Measurements from ENCODE around the gene RAB37.

RAB37 gene

GRCh38 chr17:74739227-74739831 is 2.3 kb downstream of the RAB37 start:
- H3K4me3 ChIP-seq (ENCODE audit: low read length) = no peak overlapping the region
- 92% methylated on average over 12 of the region's 12 CpGs for WGBS

GRCh38 chr17:74740173-74740572 is 3.1 kb downstream of the RAB37 start:
- peaks cover 17% of the 10 kb centered on the region; the same call in 1 of the 2 replicates for H3K4me1 ChIP-seq (ENCODE audit: insufficient read depth, low read length)
- 97% methylated on average over 6 of the region's 6 CpGs for WGBS
- H3K27ac ChIP-seq (ENCODE audit: low read depth, low read length) = no peak overlapping the region

More at GRCh38 chr17:74739227-74739831, 2.3 kb downstream of the RAB37 start:
- H3K9ac ChIP-seq (ENCODE audit: low read depth, low read length) = no peak overlapping the region
- peaks cover 32% of the 10 kb centered on the region for H3K27me3 ChIP-seq (ENCODE audit: insufficient read depth, low read length)
- H3K9me3 ChIP-seq (ENCODE audit: insufficient read depth, low read depth, low read length) = no peaks in the 10 kb centered on the region
- H3K27ac ChIP-seq (ENCODE audit: low read depth, low read length) = no peak overlapping the region
- H3K4me1 ChIP-seq (ENCODE audit: insufficient read depth, low read length) = peaks cover 13% of the 10 kb centered on the region; the same call in 1 of the 2 replicates
- H3K36me3 ChIP-seq (ENCODE audit: insufficient read depth, low read length) = no peaks in the 10 kb centered on the region

GRCh38 chr17:74740641-74741387 is 3.8 kb downstream of the RAB37 start:
- no peak overlapping the region for H3K27ac ChIP-seq (ENCODE audit: low read depth, low read length)
- H3K4me1 ChIP-seq (ENCODE audit: insufficient read depth, low read length) = peaks cover 23% of the 10 kb centered on the region
- H3K9ac ChIP-seq (ENCODE audit: low read depth, low read length) = no peak overlapping the region

More at GRCh38 chr17:74740173-74740572, 3.1 kb downstream of the RAB37 start:
- H3K9ac ChIP-seq (ENCODE audit: low read depth, low read length) = no peak overlapping the region
- no peaks in the 10 kb centered on the region for H3K9me3 ChIP-seq (ENCODE audit: insufficient read depth, low read depth, low read length)
- H3K4me3 ChIP-seq (ENCODE audit: low read length) = no peak overlapping the region
- H3K27me3 ChIP-seq (ENCODE audit: insufficient read depth, low read length) = peaks cover 30% of the 10 kb centered on the region
- no peaks in the 10 kb centered on the region for H3K36me3 ChIP-seq (ENCODE audit: insufficient read depth, low read length)

GRCh38 chr17:74742153-74742515 is 5.1 kb downstream of the RAB37 start:
- H3K27me3 ChIP-seq (ENCODE audit: insufficient read depth, low read length) = peaks cover 11% of the 10 kb centered on the region
- no peaks in the 10 kb centered on the region for H3K9me3 ChIP-seq (ENCODE audit: insufficient read depth, low read depth, low read length)
- no peak overlapping the region for H3K9ac ChIP-seq (ENCODE audit: low read depth, low read length)
- no peaks in the 10 kb centered on the region for H3K36me3 ChIP-seq (ENCODE audit: insufficient read depth, low read length)
- H3K4me3 ChIP-seq (ENCODE audit: low read length) = no peak overlapping the region
- no peak overlapping the region for H3K27ac ChIP-seq (ENCODE audit: low read depth, low read length)
- WGBS = 15% methylated on average over 2 of the region's 4 CpGs
- peaks cover 37% of the 10 kb centered on the region for H3K4me1 ChIP-seq (ENCODE audit: insufficient read depth, low read length)

More at GRCh38 chr17:74740641-74741387, 3.8 kb downstream of the RAB37 start:
- 94% methylated on average over 17 of the region's 17 CpGs for WGBS
- Histone ChIP-seq H3K4me3 (ENCODE audit: low read length) (no peak overlapping the region), H3K9me3 (ENCODE audit: insufficient read depth, low read depth, low read length) (no peaks in the 10 kb centered on the region), H3K27me3 (ENCODE audit: insufficient read depth, low read length) (peaks cover 23% of the 10 kb centered on the region), H3K36me3 (ENCODE audit: insufficient read depth, low read length) (no peaks in the 10 kb centered on the region)

GRCh38 chr17:74742978-74743545 is 6.0 kb downstream of the RAB37 start:
- Histone ChIP-seq H3K36me3 (ENCODE audit: insufficient read depth, low read length) (no peaks in the 10 kb centered on the region), H3K4me1 (ENCODE audit: insufficient read depth, low read length) (peaks cover 40% of the 10 kb centered on the region), H3K27me3 (ENCODE audit: insufficient read depth, low read length) (peaks cover 3% of the 10 kb centered on the region; the same call in 1 of the 2 replicates), H3K4me3 (ENCODE audit: low read length) (no peak overlapping the region), H3K27ac (ENCODE audit: low read depth, low read length) (no peak overlapping the region), H3K9me3 (ENCODE audit: insufficient read depth, low read depth, low read length) (no peaks in the 10 kb centered on the region), H3K9ac (ENCODE audit: low read depth, low read length) (no peak overlapping the region)
- WGBS = 91% methylated on average over 9 of the region's 9 CpGs

GRCh38 chr17:74743755-74744154 is 6.7 kb downstream of the RAB37 start:
- no peak overlapping the region for H3K27ac ChIP-seq (ENCODE audit: low read depth, low read length)
- H3K4me3 ChIP-seq (ENCODE audit: low read length) = no peak overlapping the region
- peaks cover 36% of the 10 kb centered on the region for H3K4me1 ChIP-seq (ENCODE audit: insufficient read depth, low read length)
- no peak overlapping the region for H3K9ac ChIP-seq (ENCODE audit: low read depth, low read length)
- H3K27me3 ChIP-seq (ENCODE audit: insufficient read depth, low read length) = no peaks in the 10 kb centered on the region
- H3K36me3 ChIP-seq (ENCODE audit: insufficient read depth, low read length) = no peaks in the 10 kb centered on the region
- H3K9me3 ChIP-seq (ENCODE audit: insufficient read depth, low read depth, low read length) = no peaks in the 10 kb centered on the region
- WGBS = 72% methylated on average over 2 of the region's 2 CpGs

GRCh38 chr17:74744349-74744713 is 7.3 kb downstream of the RAB37 start:
- H3K27ac ChIP-seq (ENCODE audit: low read depth, low read length) = no peak overlapping the region
- WGBS = 64% methylated on average over 2 of the region's 2 CpGs
- no peak overlapping the region for H3K4me3 ChIP-seq (ENCODE audit: low read length)

GRCh38 chr17:74744714-74745547 is 7.9 kb downstream of the RAB37 start:
- H3K4me1 ChIP-seq (ENCODE audit: insufficient read depth, low read length) = peaks cover 38% of the 10 kb centered on the region
- H3K27me3 ChIP-seq (ENCODE audit: insufficient read depth, low read length) = peaks cover 6% of the 10 kb centered on the region; the same call in 1 of the 2 replicates
- no peaks in the 10 kb centered on the region for H3K9me3 ChIP-seq (ENCODE audit: insufficient read depth, low read depth, low read length)
- H3K9ac ChIP-seq (ENCODE audit: low read depth, low read length) = no peak overlapping the region
- WGBS = 25% methylated on average over 24 of the region's 24 CpGs
- H3K36me3 ChIP-seq (ENCODE audit: insufficient read depth, low read length) = no peaks in the 10 kb centered on the region
- H3K27ac ChIP-seq (ENCODE audit: low read depth, low read length) = no peak overlapping the region
- H3K4me3 ChIP-seq (ENCODE audit: low read length) = peak overlapping the region; percentile 50

More at GRCh38 chr17:74744349-74744713, 7.3 kb downstream of the RAB37 start:
- Histone ChIP-seq H3K36me3 (ENCODE audit: insufficient read depth, low read length) (no peaks in the 10 kb centered on the region), H3K9me3 (ENCODE audit: insufficient read depth, low read depth, low read length) (no peaks in the 10 kb centered on the region), H3K9ac (ENCODE audit: low read depth, low read length) (no peak overlapping the region), H3K4me1 (ENCODE audit: insufficient read depth, low read length) (peaks cover 36% of the 10 kb centered on the region), H3K27me3 (ENCODE audit: insufficient read depth, low read length) (peaks cover under 1% of the 10 kb centered on the region; the same call in 1 of the 2 replicates)

GRCh38 chr17:74745548-74746177 is 8.6 kb downstream of the RAB37 start:
- peaks cover 6% of the 10 kb centered on the region; the same call in 1 of the 2 replicates for H3K27me3 ChIP-seq (ENCODE audit: insufficient read depth, low read length)
- peak overlapping the region; percentile 50; the same call in 1 of the 2 replicates for H3K4me3 ChIP-seq (ENCODE audit: low read length)
- 78% methylated on average over 6 of the region's 8 CpGs for WGBS
- H3K27ac ChIP-seq (ENCODE audit: low read depth, low read length) = no peak overlapping the region
- H3K4me1 ChIP-seq (ENCODE audit: insufficient read depth, low read length) = peaks cover 43% of the 10 kb centered on the region
- no peaks in the 10 kb centered on the region for H3K9me3 ChIP-seq (ENCODE audit: insufficient read depth, low read depth, low read length)
- H3K36me3 ChIP-seq (ENCODE audit: insufficient read depth, low read length) = no peaks in the 10 kb centered on the region
- H3K9ac ChIP-seq (ENCODE audit: low read depth, low read length) = no peak overlapping the region

- H3K4me3 ChIP-seq (ENCODE audit: low read length) = no peak overlapping the region
- WGBS = 76% methylated on average over 5 of the region's 5 CpGs
Measured at GRCh38 chr17:74746376-74746775, 9.3 kb downstream of the RAB37 start.

More at GRCh38 chr17:74746376-74746775, 9.3 kb downstream of the RAB37 start:
- Histone ChIP-seq H3K36me3 (ENCODE audit: insufficient read depth, low read length) (no peaks in the 10 kb centered on the region), H3K9me3 (ENCODE audit: insufficient read depth, low read depth, low read length) (no peaks in the 10 kb centered on the region), H3K4me1 (ENCODE audit: insufficient read depth, low read length) (peaks cover 49% of the 10 kb centered on the region), H3K27ac (ENCODE audit: low read depth, low read length) (no peak overlapping the region), H3K27me3 (ENCODE audit: insufficient read depth, low read length) (peaks cover 6% of the 10 kb centered on the region; the same call in 1 of the 2 replicates), H3K9ac (ENCODE audit: low read depth, low read length) (no peak overlapping the region)

Data from HUES64 (cell line).